ENCODE data around the gene GTF2H4. TPM values are rescaled to one million over a fixed set of nuclear protein-coding genes. Genes with fewer than 3 reads are reported as not detected.

Gene GTF2H4
- total RNA-seq, 1 donor from 2014 or later: 29.2 TPM

DNA sequence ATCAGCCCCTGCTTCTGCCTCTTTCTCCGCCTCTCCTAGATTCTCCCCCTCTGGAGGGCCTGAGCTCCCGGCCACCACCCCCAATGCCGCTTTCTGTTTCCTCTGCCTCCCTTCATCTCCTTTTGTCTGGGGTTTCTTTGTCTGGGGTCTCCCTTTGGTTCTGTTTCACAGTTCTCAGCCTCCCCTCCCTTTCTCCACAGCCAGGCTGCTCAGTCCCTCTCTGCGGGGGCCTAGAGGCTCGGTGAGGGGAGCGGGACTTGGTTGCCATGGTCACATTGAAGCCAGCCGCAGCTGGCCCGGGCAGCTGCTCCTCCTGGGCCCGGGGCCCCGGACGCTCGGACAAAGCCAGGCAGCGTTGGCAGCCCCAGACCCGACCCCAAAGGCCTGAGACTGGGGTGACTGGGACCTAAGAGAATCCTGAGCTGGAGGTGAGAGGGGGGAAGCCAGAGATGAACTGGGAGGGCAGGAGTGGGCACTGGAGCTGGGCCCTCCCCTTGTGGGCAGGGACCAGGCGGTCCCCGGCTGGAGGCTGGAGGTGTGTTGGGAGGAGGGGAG is 27.2 kb upstream of the GTF2H4 start:
- peaks cover 75% of the 10 kb centered on the region for H3F3A ChIP-seq (ENCODE audit: low read depth)
- Mint-ChIP-seq H3K27ac (peak overlapping the region; percentile 99), H3K4me3 (peak overlapping the region; percentile 97), H3K27me3 (ENCODE audit: insufficient read depth, low read depth) (peaks cover 12% of the 10 kb centered on the region), H3K9me3 (no peaks in the 10 kb centered on the region), H3K4me1 (peaks cover 65% of the 10 kb centered on the region), H3K36me3 (peaks cover 3% of the 10 kb centered on the region)
- DNase-seq (ENCODE audit: low spot score): peak; percentile 98
- TF ChIP-seq EZH2phosphoT487 (IDR thresholded peaks at IDR 0.05) (no peak), EZH2 (IDR thresholded peaks at IDR 0.05) (no peak)
- TF ChIP-seq, protein P1, sequence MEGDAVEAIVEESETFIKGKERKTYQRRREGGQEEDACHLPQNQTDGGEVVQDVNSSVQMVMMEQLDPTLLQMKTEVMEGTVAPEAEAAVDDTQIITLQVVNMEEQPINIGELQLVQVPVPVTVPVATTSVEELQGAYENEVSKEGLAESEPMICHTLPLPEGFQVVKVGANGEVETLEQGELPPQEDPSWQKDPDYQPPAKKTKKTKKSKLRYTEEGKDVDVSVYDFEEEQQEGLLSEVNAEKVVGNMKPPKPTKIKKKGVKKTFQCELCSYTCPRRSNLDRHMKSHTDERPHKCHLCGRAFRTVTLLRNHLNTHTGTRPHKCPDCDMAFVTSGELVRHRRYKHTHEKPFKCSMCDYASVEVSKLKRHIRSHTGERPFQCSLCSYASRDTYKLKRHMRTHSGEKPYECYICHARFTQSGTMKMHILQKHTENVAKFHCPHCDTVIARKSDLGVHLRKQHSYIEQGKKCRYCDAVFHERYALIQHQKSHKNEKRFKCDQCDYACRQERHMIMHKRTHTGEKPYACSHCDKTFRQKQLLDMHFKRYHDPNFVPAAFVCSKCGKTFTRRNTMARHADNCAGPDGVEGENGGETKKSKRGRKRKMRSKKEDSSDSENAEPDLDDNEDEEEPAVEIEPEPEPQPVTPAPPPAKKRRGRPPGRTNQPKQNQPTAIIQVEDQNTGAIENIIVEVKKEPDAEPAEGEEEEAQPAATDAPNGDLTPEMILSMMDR (IDR thresholded peaks at IDR 0.05): no peak
- H3K9ac ChIP-seq: peak overlapping the region; percentile 38
- H3K36me3 ChIP-seq: no peaks in the 10 kb centered on the region
- H2AFZ ChIP-seq (replicated peaks): no peak overlapping the region
- H3K4me3 ChIP-seq: peak overlapping the region; percentile 74
- H3K27me3 ChIP-seq: no peaks in the 10 kb centered on the region
- no peaks in the 10 kb centered on the region for H3K9me3 ChIP-seq (ENCODE audit: low read depth)
- peak overlapping the region; percentile 91 for H3K27ac ChIP-seq
- H3K79me2 ChIP-seq (ENCODE audit: low read depth): peaks cover 49% of the 10 kb centered on the region
- H3K4me1 ChIP-seq: peaks cover 42% of the 10 kb centered on the region
- peaks cover 27% of the 10 kb centered on the region for H4K20me1 ChIP-seq (ENCODE audit: low read depth)
- peak overlapping the region; percentile 99 for H3K4me2 ChIP-seq

DNA sequence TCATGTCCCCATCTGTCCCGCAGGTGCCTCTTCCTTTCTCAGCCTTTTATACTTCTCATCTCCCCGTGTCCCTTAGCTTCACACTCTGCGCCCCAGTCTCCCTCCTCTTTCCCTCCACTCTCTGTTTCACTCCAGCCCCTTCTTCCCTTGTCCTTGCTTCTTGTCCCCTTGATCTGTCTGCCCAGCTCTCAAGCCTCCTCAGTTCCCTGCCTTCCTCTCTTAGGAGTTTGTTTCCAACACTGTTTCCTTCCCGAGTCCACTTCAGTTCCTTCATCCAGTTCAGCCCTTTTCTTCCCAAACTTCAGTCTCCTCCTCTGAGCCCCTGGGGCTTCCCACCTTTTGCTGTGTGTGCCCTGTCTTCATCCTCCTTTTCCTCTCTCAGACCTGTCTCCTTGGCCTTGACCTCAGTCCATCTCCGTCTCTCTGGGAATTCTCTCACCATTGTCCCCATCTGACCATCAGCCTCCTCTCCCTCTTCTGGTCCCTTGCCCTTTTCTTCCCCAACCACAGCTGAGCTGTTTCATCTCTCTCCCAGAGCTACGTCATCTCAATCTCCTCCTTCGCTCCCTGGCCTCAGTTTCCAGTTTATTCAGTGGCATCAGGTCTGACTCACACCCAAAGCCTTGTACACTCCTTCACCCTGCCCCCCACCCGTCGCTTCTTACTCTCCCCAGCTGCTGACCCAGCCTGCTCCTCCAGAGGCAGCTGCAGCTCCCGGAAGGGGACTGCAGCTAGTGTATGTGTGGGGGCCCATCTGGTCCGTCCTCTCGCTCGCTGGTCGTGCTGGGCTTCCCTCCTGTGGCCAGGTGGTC is 26.4 kb upstream of the GTF2H4 start:
- peak overlapping the region; percentile 99 for H3K4me2 ChIP-seq
- peak overlapping the region; percentile 91 for H3K27ac ChIP-seq
- TF ChIP-seq EZH2phosphoT487 (IDR thresholded peaks at IDR 0.05): no peak
- no peak for TF ChIP-seq EZH2 (IDR thresholded peaks at IDR 0.05)
- TF ChIP-seq, protein P1 (IDR thresholded peaks at IDR 0.05): no peak
- Mint-ChIP-seq H3K9me3 (no peaks in the 10 kb centered on the region), H3K36me3 (peaks cover 3% of the 10 kb centered on the region), H3K4me3 (peak overlapping the region; percentile 97), H3K4me1 (peaks cover 71% of the 10 kb centered on the region), H3K27me3 (ENCODE audit: insufficient read depth, low read depth) (peaks cover 16% of the 10 kb centered on the region), H3K27ac (peak overlapping the region; percentile 99)
- peaks cover 29% of the 10 kb centered on the region for H4K20me1 ChIP-seq (ENCODE audit: low read depth)
- H2AFZ ChIP-seq (replicated peaks): no peak overlapping the region
- H3K36me3 ChIP-seq: no peaks in the 10 kb centered on the region
- no peaks in the 10 kb centered on the region for H3K27me3 ChIP-seq
- H3F3A ChIP-seq (ENCODE audit: low read depth): peaks cover 83% of the 10 kb centered on the region
- H3K4me1 ChIP-seq: peaks cover 47% of the 10 kb centered on the region
- peak; percentile 23 for DNase-seq (ENCODE audit: low spot score)
- peaks cover 58% of the 10 kb centered on the region for H3K79me2 ChIP-seq (ENCODE audit: low read depth)
- peak overlapping the region; percentile 38 for H3K9ac ChIP-seq
- H3K4me3 ChIP-seq: peak overlapping the region; percentile 74
- H3K9me3 ChIP-seq (ENCODE audit: low read depth): no peaks in the 10 kb centered on the region

DNA sequence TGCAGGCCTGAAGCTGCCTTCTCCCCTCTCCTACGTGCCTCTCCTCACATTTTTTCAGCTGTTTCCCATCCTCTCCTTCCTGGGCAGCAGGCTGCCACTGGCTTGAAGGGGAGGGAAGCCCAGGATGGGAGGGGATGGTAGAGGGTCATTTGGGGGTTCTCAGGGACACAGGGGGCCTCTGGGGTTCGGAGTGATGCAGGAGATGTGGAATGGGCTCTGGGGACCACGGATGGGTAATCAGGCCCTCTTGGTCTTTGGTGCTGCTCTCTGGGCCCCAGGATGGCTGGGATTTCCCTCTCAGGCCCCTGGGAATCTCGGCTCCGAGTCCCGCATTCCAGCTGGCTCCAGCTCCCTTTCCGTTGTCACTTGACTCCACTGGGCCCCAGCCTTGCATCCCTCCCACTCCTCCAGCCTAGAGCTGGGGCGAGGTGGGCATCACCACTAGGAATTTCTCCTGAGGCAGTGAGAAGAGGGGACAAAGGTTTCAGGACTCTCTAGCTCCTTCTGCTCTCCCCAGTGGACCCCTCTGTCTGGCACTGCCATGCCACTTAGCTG is 25.7 kb upstream of the GTF2H4 start:
- Histone ChIP-seq H3K27me3 (no peaks in the 10 kb centered on the region), H3K4me2 (peak overlapping the region; percentile 99), H4K20me1 (ENCODE audit: low read depth) (peaks cover 36% of the 10 kb centered on the region), H3K79me2 (ENCODE audit: low read depth) (peaks cover 64% of the 10 kb centered on the region), H2AFZ (replicated peaks) (no peak overlapping the region), H3K36me3 (peaks cover under 1% of the 10 kb centered on the region), H3K27ac (peak overlapping the region; percentile 91), H3K9me3 (ENCODE audit: low read depth) (no peaks in the 10 kb centered on the region), H3F3A (ENCODE audit: low read depth) (peaks cover 88% of the 10 kb centered on the region), H3K4me1 (peaks cover 51% of the 10 kb centered on the region), H3K4me3 (peak overlapping the region; percentile 74), H3K9ac (peak overlapping the region; percentile 38)
- Mint-ChIP-seq H3K36me3 (peaks cover 3% of the 10 kb centered on the region), H3K27me3 (ENCODE audit: insufficient read depth, low read depth) (peaks cover 16% of the 10 kb centered on the region), H3K4me3 (peak overlapping the region; percentile 97), H3K27ac (peak overlapping the region; percentile 99), H3K9me3 (no peaks in the 10 kb centered on the region), H3K4me1 (peaks cover 74% of the 10 kb centered on the region)
- TF ChIP-seq, protein P1 (IDR thresholded peaks at IDR 0.05): no peak
- no peak for TF ChIP-seq EZH2 (IDR thresholded peaks at IDR 0.05)
- TF ChIP-seq EZH2phosphoT487 (IDR thresholded peaks at IDR 0.05): no peak
- DNase-seq (ENCODE audit: low spot score): peak; percentile 75
